Pons (tissue), 1 donor: ENCODE measurements around the gene C12orf57.

Source experiments
- DNase-seq: peaks from one replicate; pipeline ENCODE4 v3.0.0-alpha.2; 2016; ENCODE audit warnings: low spot score

The C12orf57 gene

DNA sequence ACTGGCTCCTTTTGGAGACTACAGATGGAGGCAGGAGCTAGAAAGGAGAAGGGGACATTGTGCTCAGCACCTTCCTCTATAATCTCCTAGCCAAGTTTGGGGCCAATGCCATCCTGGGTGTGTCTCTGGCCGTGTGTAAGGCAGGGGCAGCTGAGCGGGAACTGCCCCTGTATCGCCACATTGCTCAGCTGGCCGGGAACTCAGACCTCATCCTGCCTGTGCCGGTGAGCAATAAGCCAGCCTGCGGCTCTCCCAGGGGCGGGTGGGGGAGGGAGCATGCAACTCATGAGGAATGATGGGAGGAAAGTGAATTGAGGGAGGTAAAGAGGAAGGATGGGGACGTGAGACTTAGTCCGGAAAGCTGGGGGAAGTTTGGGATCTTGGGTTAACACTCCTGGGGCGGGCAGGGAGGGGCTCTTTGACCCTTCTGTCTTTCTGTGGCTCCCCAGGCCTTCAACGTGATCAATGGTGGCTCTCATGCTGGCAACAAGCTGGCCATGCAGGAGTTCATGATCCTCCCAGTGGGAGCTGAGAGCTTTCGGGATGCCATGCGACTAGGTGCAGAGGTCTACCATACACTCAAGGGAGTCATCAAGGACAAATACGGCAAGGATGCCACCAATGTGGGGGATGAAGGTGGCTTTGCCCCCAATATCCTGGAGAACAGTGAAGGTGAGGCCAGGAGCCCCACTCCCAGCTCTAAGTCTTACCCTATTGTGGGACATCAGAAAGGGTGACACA, 26.2 kb upstream of the C12orf57 start:
- DNase-seq = no peak

DNA sequence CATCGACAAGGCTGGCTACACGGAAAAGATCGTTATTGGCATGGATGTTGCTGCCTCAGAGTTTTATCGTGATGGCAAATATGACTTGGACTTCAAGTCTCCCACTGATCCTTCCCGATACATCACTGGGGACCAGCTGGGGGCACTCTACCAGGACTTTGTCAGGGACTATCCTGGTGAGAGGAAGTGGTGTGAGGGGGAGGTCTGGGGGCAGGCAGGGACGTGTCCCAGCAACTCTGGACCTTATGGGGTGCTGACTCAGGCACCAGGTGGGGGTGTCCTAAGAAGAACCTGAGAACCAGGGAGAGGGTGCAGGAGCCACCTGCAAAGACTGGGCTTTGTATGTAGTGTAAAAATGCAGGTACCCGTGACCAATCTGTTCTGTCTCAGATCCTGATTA, 24.2 kb upstream of the C12orf57 start:
- no peak for DNase-seq

DNA sequence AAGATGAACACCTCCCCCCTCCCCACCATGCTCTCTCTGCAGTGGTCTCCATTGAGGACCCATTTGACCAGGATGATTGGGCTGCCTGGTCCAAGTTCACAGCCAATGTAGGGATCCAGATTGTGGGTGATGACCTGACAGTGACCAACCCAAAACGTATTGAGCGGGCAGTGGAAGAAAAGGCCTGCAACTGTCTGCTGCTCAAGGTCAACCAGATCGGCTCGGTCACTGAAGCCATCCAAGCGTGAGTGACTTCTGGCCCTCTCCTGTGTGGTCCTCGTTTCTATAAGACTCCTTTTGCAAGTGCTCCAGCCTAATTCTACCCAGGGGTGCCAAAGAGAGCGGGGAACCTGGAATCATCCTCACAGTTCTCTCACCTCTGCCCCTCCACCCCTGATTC, 22.3 kb upstream of the C12orf57 start:
- DNase-seq = no peak

DNA sequence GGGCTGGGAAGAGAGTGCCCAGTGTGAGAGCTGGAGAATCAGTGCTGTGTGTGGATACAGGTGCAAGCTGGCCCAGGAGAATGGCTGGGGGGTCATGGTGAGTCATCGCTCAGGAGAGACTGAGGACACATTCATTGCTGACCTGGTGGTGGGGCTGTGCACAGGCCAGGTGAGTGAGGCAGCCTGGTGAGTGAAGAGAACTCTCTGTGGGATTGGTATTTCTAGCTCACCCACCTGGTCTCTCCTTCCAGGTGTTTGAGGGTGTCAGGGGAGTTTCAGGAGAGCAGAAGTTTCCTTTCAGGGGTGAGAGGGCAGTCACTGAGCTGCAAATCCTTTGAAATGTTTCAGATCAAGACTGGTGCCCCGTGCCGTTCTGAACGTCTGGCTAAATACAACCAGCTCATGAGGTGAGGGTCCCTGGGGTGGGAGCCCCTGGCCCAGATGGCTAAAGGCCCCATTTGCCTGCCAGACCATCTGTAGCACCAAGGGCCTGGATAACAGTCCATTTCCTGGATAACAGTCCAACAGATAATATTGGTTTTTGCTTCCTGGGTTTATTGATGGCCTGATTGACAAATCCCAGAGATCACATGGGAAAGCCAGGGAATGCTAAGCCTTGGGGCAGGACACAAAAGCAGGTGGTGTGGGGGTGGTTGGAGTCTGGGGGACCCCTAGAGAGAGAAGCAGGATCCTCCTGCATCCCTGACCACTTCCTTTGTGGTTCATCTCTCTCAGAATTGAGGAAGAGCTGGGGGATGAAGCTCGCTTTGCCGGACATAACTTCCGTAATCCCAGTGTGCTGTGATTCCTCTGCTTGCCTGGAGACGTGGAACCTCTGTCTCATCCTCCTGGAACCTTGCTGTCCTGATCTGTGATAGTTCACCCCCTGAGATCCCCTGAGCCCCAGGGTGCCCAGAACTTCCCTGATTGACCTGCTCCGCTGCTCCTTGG, 21.6 kb upstream of the C12orf57 start:
- DNase-seq = no peak

DNA sequence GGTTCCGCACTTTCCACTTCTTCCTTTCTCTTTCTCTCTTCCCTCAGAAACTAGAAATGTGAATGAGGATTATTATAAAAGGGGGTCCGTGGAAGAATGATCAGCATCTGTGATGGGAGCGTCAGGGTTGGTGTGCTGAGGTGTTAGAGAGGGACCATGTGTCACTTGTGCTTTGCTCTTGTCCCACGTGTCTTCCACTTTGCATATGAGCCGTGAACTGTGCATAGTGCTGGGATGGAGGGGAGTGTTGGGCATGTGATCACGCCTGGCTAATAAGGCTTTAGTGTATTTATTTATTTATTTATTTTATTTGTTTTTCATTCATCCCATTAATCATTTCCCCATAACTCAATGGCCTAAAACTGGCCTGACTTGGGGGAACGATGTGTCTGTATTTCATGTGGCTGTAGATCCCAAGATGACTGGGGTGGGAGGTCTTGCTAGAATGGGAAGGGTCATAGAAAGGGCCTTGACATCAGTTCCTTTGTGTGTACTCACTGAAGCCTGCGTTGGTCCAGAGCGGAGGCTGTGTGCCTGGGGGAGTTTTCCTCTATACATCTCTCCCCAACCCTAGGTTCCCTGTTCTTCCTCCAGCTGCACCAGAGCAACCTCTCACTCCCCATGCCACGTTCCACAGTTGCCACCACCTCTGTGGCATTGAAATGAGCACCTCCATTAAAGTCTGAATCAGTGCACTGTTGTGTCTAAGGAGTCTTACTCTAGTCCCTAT, 20.7 kb upstream of the C12orf57 start:
- DNase-seq = no peak

DNA sequence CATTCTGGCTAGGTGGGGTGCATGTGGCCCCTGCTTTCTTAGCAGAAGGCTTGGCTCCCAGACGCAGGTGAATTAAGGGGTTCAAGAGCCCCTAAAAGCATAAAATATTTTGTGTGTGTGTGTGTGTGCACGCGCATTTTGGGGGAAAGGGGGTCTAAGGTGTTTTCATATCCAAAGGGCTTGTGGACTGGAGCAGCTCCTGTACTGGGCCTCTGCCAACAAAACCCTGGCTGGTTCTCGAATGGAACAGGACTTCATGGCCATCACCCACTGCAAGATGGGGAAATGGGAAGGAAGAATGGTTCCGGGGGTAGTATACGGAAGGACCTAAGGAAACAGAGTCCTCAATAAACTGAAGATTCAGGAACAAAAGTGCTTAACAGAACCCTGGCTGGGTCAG, 20.0 kb upstream of the C12orf57 start:
- DNase-seq = no peak

DNA sequence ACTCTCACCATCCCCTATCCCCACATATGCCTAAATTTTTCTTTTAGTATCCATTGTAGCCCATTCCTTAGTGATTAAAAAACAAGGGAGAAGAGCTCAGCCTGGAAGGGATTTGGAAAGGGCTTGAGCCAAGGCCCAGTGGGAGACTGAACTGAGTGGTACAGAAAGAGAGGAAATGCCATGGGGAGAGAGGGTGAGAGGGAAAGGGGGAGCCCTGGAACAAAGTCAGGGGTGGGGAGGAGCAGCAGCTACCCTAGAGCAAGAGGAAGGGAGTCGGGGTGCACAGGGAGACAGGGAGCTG, 18.6 kb upstream of the C12orf57 start:
- no peak for DNase-seq

DNA sequence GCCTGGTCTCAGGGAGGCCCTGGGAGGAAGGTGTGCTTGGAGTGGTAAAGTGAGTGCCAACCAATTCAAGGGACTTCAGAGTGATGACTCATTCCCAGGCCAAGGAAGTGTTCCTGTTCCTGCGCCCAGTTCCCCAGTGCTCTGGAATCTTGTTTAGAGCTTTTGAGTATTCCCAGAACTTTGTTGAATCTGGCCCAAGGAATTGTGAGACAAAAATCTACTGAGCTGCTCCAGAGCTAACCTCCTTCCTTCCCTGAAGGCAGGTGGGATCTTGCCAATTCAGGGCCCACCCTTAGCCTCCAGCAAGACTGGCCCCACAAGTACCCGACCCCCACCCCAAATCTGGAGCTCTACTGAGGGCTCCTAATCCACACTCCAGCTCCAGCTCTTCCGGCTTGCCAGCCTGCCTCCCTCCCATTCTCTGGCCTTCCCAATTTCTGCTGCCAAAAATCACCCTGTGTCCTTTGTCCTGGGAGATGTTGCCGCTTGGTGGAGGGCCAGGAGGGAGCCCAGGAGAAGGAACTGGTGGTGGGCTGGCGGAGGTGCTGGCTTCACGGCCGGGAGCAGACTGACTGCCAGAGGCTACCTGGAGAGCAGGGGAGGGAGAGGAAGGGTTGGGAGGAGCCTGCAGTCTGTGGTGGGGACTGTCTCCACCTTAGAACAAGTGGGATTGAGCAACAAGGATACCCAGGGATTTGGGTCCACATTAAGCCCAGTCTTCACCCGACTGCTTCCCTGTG, 18.1 kb upstream of the C12orf57 start:
- peak; percentile 71 for DNase-seq

DNA sequence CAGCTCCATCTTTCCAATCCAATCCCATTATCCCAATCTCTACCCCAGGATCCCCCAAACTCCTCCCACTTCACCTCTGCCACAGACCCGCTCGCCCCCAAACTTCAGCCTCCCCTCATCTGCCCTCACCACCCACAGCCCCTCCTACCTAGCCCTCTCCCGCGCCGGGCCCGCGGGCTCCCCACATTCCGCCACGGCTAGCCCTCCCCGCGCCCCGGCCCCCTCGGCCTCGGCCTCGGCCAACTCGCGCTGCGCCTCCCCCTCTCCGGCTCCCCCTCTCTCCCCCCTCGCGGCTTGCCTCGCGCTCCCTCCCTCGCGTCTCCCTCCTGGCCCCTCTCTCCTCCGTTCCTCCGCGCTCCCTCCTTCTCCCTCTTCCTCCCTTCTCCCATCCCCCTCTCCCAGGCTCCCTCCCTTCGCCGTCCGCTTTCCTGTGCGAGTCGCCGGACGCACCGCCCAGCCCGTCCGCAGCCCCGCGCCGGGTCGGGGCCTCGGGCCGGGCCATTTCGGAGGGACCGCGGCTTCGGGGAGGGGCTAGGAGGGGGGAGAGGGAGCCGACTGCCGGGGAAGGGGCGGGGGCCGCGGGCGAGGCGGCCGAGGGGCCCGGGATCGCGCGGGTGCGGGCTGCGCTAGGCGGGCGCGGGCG, 16.3 kb upstream of the C12orf57 start, which contains the start of gene ATN1:
ATN1 (plus strand) TSS at position 581 of the 643 bp plus-strand sequence. CDS start 6,043 bp downstream, outside the sequence.
- peak; percentile 77 for DNase-seq

DNA sequence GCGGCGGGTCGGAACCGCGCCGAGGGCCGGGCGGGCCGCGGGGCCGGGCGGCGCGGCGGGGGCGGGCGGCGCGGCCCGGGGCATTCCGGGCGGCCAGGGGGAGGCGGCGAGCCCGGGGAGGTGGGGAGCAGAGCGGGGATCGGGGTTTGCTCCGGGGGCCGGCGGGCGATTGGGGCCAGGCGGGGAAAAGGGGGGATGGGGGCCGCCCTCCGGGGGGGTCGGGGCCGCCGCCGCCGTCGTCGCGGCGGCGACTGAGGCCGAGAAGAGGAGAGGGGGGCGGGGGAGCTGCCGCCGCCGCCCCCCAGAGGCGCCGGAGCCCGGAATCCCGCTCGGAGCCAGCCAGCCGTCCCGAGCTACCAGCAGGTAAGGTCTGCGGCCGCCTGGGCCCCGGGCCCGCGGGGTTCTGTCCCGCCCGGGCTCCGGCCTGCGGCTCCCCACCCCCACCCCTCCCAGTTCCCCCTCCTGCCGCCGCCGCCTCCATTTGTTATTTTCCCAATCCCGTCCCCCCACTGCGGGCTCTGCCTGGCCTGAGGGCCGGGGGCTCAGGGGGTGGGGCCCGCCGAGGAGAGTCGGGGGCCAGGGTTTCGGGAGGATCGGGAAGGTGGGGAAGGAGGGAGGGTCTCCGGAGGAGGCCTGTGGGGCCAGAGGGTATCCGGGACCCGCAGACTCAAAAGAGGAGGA, 15.7 kb upstream of the C12orf57 start:
- DNase-seq = no peak

DNA sequence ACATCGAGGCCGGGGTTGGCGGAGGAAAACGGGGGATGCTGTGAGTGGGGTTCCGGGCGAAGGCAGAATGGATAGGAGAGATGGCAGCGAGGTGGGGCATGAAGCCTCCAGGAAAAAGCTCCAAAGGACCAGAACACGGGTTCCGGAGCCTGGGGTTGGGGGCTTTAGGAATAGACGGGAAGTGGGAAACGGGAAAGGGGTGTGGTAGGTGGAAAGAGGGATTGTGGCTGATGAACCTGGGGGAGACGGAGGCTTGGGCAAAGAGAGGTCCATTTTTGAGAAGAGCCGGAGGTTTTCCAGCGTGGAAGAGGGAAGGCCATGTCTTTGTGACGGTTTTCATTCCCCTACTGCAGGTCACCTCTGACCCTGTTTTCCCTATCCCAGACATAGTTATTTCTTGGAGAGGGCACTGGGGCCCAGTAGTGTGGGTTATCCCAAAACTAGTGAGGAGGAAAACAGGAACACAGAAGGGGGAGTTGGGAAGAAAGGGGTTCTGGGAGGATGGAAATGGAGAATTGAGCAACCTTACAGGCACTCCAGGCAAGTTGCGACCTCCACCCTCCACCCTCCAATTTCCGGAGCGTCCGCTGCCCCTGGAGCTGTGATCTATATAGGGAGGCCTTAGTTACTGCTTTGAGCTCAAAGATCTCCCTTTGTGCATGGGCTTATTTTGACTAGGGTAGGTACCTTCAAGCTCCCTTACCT, 15.0 kb upstream of the C12orf57 start:
- no peak for DNase-seq

DNA sequence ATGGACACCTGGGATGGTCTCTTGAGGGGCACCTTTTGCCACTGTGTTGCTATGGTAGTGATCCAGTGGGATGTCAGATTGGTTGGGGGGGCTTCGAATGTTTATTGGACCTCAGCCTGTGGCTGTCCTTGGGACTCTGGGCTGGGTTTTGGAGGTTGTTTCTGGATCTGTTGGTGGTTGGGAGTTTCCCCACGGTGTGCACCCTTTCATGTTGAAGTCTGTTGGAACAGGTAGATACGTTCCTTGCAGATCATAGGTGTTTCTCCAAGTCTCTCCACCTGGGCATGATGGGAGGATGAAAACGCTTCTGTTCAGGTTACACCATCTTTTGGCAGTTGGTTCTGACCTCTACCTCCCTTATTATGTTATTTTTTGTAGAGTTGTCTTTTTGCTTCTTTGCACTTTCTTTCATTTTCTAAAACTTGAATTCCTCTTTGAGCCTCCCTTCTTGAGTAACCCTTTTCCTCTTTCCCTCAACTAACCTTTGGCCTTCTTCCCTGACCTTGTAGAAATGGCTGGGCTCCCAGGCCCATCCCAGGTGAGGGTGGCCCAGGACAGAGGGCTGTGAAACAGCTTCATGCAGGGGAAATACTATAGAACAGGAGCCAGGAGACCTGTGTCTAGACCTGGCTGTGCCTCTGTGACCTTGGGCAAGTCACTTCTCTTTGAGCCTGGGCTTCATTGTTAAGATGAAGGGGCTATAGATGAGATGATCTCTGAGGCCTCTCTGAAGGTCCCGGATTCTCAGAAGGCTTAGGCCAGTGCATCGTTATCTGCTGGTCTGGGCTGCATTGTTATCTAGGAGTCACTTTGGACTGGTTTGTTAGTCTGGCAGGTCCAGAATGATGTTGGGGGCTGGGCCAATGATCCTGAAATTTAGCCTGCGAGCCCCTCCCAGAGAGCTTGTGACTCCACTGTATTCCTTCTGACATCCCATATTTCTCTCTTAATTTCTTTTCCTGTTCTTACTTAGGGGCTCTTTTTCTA, 14.1 kb upstream of the C12orf57 start:
- DNase-seq = no peak

DNA sequence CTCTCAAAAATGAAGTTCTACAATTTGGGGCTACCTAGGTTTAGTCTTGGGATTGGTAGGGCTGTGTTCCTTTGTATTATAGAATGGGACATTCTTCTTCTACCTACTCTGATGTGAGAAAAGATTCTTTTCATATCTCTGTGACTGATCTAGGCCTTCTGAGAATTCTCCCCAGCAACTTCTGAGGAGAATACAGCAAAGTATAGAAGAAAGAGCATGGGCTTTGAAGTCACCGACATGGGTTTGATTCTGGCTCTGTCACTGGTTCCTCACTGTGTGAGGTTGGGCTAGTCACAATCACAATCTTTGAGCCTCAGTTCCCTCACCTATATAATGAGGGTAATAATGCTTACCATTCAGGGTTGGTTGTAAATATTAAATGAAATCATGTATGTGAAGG, 11.1 kb upstream of the C12orf57 start:
- DNase-seq = no peak

DNA sequence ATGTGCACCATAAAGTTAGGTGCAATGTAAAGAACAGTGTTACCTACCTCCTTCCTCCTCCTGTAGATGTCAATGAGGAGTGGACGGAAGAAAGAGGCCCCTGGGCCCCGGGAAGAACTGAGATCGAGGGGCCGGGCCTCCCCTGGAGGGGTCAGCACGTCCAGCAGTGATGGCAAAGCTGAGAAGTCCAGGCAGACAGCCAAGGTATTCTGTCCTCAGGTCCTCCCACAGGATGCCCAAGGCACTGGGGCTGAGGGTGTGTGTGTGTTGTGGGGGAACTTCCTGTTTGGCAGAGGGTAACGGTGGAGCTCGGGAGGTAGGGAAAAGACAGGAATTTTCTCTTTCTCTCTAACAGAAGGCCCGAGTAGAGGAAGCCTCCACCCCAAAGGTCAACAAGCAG, 9.7 kb upstream of the C12orf57 start:
- DNase-seq = no peak

DNA sequence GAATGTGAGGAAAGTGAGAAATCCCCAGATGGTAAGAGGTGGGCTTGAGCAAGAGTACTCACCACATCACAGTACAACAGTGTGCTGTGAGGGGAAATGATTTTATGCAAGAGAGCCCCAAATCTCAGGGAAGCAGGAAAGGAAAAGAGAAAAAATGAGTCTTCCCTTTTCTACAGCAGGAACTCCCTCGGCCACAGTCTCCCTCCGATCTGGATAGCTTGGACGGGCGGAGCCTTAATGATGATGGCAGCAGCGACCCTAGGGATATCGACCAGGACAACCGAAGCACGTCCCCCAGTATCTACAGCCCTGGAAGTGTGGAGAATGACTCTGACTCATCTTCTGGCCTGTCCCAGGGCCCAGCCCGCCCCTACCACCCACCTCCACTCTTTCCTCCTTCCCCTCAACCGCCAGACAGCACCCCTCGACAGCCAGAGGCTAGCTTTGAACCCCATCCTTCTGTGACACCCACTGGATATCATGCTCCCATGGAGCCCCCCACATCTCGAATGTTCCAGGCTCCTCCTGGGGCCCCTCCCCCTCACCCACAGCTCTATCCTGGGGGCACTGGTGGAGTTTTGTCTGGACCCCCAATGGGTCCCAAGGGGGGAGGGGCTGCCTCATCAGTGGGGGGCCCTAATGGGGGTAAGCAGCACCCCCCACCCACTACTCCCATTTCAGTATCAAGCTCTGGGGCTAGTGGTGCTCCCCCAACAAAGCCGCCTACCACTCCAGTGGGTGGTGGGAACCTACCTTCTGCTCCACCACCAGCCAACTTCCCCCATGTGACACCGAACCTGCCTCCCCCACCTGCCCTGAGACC, 8.2 kb upstream of the C12orf57 start:
- DNase-seq = no peak

DNA sequence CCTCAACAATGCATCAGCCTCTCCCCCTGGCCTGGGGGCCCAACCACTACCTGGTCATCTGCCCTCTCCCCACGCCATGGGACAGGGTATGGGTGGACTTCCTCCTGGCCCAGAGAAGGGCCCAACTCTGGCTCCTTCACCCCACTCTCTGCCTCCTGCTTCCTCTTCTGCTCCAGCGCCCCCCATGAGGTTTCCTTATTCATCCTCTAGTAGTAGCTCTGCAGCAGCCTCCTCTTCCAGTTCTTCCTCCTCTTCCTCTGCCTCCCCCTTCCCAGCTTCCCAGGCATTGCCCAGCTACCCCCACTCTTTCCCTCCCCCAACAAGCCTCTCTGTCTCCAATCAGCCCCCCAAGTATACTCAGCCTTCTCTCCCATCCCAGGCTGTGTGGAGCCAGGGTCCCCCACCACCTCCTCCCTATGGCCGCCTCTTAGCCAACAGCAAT, 7.6 kb upstream of the C12orf57 start:
- no peak for DNase-seq

DNA sequence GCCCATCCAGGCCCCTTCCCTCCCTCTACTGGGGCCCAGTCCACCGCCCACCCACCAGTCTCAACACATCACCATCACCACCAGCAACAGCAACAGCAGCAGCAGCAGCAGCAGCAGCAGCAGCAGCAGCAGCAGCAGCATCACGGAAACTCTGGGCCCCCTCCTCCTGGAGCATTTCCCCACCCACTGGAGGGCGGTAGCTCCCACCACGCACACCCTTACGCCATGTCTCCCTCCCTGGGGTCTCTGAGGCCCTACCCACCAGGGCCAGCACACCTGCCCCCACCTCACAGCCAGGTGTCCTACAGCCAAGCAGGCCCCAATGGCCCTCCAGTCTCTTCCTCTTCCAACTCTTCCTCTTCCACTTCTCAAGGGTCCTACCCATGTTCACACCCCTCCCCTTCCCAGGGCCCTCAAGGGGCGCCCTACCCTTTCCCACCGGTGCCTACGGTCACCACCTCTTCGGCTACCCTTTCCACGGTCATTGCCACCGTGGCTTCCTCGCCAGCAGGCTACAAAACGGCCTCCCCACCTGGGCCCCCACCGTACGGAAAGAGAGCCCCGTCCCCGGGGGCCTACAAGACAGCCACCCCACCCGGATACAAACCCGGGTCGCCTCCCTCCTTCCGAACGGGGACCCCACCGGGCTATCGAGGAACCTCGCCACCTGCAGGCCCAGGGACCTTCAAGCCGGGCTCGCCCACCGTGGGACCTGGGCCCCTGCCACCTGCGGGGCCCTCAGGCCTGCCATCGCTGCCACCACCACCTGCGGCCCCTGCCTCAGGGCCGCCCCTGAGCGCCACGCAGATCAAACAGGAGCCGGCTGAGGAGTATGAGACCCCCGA, 7.0 kb upstream of the C12orf57 start:
- DNase-seq = no peak
